NCI-H1436 treated with DMSO at 0.1 percent for 48 hours (cell line): Measurements from ENCODE around the gene GALR2.

ENCODE experiments used
- DNase-seq: peaks from one replicate; lab custom pipeline; 2025; lab: John Stamatoyannopoulos, UW

Gene GALR2

DNA sequence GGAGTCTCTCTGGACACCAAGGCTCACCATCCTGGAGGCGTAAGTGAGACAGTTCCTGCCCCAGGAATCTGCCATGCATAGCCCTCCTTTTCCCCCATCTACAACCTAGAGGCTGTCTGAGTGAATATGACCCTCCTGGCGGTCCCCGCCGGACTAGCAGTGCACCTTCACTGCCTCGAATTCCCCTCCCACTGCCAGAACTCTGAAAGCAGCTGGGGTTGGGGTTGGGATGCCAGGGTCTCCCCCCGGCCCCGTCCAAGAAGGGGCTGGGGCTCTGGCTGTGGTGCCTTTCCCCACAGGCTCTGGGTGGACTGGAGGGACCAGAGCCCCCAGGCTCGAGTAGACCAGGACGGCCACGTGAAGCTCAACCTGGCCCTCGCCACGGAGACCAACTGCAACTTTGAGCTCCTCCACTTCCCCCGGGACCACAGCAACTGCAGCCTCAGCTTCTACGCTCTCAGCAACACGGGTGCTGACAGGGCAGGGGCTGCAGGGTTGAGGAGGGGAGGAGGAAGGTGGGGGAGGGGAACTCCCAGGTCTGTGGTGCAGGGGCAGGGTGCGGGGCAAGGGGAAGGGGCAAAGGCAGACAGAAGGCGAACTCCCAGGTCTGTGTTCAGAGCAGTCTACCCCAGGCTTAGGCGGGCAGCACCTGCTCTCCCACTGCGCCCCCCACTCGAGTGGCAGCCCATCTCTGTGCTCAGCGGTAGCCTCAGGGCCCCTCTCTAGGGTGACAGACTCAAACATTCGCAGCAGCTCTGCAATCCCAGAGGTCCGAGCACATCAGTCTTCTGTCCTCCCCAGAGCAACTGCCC, 5.6 kb downstream of the GALR2 start:
- no peak for DNase-seq

DNA sequence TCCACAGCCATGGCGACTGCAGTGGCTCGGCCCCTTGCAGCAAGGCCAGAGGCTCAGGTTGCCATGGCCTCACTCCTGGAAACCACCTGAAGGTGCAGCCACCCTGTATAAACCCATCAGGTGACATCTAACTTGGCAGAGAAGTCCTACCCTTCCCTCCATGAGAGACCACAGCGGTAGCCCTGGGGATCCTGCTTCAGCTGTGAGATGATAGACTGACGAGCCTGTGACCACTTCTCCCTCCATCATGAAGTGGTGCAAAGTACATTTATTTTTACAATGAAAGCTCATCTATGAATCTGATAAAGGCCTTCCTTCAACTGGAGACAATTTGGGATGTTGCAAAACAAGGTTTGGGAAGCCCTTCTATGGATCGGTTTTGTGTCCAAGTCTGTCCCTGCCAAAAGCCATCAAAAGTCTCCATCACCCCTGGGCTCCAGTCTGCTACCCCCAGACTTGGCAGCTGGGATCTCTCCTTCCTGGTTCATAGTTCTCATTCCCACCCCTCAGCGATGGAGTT, 6.2 kb downstream of the GALR2 start:
- no peak for DNase-seq

DNA sequence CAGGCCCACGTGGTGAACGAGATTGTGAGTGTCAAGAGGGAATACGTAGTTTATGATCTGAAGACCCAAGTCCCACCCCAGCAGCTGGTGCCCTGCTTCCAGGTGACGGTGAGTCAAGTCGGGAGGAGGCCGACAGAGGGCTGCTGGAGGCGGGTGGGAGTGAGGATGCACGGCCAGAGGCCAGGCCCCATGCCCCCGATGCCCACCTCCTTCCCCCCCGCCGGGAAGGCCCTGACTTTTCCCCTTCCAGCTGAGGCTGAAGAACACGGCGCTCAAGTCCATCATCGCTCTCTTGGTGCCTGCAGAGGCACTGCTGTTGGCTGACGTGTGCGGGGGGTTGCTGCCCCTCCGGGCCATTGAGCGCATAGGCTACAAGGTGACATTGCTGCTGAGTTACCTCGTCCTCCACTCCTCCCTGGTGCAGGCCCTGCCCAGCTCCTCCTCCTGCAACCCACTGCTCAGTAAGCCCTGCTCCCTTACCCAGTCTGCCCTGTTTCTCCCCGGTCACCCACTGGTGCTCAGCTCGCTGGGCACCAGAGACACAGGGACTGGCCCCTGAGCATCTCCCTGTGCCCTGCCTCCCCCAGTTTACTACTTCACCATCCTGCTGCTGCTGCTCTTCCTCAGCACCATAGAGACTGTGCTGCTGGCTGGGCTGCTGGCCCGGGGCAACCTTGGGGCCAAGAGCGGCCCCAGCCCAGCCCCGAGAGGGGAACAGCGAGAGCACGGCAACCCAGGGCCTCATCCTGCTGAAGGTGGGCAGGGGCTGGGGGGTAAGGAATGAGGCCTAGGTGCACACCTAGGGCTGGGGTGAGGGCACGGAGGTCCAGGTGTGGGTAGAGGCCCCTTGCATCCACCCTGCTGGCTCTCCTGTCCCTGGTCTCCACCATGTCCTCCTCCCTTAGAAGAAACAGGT, 7.0 kb downstream of the GALR2 start:
- no peak for DNase-seq

DNA sequence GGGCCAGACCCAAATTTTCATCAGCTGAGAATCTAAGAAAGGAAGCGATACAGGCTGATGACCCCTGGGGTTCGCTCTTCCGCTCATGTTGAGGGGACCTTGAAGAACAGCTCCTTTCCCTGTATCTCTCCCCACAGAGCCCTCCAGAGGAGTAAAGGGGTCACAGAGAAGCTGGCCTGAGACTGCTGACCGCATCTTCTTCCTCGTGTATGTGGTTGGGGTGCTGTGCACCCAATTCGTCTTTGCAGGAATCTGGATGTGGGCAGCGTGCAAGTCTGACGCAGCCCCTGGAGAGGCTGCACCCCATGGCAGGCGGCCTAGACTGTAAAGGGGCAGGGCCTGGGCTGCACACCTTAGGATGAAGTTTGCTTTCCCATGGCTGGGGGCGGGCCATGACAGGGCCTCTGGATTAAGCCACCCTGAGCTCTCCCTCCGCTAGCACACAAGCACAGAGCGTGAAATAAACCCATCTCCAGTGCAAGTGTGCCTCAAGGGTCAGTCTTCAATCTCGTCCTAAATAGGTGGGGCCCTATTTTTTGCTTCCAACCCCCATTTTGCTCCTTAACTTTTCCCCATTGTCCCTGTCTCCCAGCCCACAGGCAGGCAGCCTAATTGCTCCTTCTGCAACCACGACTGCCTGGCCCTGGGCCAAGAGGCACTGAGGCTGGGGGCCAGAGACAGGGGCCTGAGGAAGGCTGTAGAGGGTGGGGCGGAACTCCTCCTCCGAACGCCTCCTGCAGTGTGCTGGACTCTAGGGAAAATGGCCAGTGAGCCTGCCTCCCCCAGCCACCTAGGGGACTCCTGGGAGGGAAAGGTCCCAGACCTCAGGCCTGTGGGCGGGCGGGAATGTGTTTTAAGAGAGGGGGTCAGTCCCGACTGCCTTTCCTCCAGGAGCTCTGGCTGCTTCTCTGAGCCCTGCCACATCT, 8.0 kb downstream of the GALR2 start:
- DNase-seq = no peak

DNA sequence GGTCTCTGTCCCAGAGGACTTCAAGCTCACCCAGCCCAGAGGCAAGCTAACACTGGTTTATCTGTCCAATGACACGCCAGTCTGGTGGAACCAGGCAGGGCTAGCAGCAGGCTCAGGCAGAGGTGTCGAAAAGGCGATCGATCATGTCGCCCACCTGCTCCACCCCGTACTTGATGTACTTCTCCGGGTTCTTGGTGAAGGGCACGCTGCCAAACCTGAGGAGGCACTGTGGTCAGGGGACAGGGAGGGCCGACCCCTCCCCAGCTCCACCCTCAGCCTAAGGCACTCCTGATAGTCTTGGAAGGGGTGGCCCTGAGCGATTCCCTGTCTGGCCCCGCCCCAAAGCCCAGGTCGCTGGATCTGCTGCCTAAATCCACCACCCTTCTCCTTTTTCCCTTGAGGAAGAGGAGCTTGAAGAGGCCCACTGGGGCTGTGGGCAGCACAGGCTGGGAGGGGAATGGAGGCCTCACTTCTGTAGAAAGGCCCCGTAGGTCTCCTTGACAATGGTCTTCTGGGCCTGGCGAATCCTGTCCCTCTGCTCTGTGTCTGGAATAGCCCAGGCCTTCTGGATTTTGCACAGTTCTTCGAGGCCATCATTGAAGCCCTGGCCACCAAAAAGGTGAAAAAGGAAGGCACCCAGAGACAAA, 9.1 kb downstream of the GALR2 start:
- no peak for DNase-seq

DNA sequence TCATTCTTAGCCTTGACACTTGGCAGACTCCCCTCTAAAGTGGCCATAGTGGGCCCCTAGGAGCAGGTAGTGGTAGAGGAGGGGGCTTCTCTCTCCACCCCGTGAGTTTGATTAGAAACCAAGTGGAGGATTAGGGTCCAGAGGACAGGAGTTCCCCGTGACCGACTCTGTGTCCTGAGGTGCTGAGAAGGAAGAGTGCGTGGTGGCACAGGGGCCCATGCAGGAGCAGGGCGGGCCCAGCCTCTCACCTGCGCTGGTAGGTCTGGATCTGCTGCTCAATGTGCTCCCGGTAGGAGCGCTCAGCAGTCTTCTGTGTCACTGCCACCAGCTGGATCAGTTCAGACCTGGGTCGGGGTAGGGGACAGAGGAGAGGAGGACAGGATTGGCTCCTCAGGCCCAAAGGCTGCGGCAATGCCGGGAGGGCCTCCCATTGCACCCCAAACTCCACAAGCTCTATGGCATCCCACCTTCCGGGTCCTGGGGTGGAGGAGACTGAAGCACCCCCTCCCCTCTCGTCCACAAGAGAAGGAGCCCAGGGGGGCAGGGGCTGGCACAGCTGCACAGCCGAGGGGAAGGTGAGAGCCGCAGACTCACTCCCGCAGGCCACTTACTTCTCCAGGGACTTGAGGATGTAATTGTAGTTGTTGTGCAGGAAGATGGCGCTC, 10.6 kb downstream of the GALR2 start:
- DNase-seq = no peak

DNA sequence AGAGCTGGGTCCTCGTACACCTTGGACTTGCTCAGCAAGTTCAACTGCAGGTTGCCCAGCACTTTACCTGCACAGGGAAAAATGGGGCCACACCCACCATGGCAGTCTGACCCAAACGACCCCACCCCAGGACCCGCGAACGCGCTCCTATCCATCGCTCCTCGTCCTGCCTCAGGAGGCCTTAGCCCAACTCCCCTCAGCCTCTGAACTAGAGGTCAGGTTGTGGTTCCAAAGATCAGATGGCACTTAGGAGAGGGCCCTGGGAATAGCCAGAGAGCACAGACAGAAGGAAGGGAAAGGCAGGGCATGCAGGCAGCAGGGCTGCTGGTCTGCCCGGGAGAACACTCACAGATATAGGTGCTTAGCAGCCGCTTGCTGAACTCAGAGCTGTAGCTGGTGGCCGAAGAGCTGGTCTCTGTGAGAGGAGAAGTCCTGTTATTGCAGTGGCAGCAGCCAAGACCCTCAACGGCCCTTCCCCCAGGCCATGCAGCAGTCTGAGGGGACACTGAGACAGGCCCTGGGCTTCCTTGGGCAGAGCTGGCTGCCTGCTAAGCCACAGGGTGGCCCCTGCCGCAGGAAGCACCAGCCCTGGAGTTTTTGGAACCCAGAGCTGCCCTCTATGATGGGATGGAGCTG, 11.3 kb downstream of the GALR2 start:
- DNase-seq = no peak

DNA sequence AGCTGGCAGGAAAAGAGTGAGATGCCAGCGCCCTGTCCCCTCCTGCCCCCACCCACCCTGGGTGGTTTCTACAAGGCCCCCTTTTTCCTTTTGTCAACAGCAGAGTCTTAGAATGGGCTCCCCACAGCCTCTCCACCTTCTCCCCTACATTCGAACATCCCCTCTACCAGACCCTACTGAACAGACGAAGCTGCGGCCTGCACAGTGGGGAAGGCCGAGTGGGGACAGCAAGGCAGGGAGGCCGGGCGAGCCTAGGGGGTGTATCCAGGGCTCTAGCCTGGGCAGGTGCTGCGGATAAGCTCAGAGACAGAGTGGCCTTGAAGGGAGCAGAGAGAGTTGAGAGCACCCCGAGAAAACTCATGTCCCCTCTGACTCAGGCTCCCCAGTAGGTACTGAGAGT, 11.8 kb downstream of the GALR2 start:
- no peak for DNase-seq

DNA sequence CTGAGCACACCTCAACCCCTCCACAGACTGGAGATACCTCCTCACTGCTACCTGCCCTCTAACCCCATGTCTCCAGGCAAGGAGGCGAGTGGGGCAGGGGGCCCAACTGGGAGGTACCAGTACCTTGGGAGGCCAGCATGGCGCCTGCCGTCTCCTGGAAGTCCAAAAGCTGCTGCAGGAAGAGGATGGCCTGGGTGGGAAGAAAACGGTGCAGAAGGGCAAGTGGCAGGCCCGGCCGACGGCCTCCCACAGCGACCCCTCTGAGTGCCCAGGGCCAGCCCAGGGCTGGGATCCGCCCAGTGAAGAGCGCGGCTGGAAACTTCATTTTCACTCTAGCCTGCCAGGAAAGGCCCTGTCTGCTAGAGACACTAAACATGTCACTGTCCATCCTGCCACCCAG, 12.9 kb downstream of the GALR2 start:
- no peak for DNase-seq

DNA sequence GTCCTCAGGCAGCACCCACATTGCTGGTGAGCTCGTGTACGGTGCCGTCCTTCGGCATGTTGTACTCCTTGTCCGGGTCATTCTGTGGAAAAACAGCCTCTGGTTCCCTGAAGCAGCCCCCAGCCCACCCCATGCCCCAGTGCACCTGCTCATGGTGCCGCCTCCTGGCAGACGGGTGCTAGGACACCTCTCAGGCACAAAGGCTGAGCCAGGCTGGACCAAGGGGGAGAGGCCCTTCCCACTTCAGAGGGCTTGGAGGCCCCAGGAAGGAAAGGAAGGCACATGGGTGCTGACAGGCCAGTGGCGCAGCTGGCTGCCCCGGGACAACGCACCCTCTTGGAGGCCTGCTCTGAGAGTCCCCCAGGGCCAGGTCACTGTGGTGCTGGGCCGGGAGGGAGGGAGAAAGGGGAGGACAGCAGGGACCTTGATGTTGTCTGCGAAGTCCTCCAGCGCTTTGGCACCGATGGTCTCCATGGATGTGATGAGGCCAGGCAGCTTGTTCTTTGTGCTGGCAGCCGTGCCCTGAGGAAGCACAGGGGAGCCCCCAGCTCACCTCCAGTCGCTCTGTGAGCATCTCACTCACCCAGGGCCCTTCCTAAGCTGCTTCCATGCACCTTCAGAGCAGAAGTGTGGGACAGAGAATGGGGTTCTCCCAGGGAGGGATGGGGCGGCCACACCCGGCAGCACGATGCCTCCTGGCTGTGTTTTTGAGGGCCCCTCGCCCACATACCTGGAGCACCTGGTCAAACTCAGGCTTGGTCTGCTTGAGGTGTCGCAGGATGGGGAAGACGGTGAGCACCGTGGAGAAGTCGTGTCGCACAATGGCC, 13.7 kb downstream of the GALR2 start:
- no peak for DNase-seq

DNA sequence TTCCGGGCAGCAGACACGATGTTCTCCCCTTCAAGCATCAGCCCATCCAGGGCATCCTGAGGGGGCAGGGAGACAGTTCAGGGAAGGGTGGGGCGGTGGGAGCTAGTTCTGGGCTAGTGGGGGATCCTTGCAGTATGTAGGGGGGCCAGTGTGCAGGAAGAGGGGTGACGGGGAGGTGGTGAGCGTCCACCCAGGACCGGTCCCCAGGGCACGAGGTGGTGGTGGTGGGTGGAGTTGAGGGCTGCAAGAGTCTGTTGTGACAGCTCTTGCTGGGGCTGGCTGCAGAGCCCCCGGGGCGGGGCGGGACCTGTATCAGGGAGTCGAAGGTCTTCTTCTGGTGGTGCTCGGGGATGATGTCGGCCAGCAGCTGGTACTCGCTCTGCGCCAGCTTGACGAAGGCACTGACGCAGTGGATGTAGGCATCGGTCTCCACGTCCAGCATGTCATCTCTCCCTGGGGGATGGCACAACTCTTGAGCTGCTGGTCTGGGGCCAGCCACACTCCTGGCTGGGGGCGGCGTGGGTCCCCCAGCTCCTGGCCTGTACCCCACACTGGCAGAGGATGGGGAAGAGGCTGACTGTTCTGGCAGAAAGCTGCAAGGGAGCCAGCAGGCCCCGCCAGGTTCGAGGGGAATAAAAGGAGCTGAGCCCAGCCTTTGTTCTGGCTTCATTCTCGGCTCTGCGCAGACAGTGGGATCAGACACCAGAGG, 14.4 kb downstream of the GALR2 start:
- no peak for DNase-seq

DNA sequence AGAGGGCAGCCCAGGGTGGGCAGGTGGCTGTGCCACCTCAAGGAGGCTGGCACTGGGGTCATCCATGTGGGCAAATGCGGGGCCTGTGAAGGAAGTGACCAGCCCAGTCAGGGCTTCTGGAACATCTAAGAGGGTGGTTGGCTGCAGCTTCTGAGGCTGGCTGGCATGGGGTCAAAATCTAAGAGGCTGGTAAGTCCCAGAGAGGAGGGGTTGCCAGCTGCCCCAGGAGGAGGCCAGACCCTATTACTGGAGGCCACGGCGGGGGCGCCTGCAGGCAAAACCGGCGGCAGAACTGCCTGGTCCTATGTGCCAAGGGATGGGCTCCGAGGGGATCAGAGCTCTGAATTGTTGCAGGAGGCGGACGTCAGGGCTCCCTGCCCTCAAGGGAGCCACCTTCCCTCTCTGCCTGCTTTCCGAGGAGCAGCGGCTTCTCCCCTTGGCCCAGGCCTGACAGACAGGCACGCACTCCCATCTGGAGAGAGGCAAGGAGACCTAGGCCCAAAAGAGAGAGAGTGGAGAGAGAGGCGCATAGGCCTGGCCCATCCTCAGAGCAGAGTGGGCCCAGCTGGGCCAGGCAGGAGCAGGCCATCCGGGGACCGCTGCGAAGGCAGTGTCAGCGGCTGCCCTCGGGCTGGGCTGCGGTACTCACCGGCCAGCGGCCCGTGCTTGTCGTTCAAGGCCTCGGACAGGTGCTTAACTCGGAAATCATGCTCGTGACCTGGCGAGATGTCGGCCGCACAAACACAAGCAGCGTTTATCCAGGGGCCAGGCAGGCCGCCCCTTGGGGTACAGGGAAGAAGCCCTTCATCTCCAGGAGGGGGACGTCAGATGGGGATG, 15.3 kb downstream of the GALR2 start:
- DNase-seq = no peak

DNA sequence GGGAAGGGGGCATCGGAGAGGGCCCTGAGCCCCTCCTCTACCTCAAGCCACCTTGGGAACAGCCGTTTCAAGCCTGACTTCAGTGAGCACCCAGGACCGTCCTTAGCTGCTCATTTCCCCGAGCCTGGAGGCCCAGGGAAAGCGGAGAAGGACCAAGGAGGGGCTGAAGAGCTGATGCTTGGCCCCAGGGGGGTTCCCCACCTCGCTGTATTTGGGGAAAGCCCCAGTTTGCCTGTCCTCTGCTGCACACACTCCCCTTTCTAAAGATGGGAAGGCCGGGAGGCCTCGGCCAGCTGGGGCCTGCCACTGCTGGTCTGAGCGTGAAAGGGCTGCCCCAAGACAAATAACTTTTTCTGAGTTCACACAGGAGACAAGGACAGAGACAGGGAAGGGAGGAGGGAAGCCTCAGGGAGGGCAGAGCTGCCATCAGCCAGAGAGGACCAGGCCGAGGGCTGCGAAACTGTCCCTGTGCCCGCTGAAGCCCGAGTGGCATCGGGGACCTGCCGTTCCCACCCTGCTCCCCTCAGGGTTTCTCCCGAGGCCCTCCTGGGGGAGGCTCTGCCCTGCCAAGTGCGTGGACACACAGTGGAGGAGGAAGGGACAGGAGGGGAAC, 16.0 kb downstream of the GALR2 start:
- DNase-seq = no peak

DNA sequence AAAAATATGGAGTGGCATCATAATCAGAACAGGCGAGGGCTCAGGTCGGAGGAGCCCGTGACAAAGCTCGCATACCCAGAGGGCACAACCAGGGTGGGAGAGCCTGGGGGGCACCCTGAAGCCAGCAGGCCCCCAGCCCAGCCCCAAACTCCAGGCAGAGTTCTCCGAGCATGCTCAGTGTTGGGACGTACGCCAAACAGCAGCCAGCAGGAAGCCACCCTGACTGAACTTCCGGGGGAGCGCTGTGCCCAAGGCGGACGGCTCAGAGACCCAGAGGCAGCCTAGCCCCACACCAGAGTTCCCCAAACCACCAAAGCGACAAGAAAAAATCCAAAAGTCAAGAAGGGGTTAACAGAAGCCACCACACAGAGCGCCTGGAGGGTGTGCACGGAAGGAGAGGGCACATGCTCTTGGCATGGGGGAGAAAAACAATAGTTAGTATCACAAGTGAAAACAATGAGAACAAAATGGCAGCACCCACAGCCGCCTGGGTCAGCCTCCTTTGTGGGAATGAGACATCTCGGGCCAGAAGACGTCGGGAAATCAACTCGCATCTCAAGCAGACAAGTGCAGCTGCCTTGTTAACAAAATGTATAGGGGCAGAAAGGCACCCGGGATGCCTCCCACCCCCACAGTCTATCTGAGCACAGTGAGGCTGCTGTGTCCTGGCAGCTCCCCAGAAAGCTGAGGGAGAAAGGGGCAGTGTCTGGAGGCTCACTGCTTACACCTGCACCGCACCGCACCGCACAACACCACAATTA, 17.1 kb downstream of the GALR2 start:
- no peak for DNase-seq

DNA sequence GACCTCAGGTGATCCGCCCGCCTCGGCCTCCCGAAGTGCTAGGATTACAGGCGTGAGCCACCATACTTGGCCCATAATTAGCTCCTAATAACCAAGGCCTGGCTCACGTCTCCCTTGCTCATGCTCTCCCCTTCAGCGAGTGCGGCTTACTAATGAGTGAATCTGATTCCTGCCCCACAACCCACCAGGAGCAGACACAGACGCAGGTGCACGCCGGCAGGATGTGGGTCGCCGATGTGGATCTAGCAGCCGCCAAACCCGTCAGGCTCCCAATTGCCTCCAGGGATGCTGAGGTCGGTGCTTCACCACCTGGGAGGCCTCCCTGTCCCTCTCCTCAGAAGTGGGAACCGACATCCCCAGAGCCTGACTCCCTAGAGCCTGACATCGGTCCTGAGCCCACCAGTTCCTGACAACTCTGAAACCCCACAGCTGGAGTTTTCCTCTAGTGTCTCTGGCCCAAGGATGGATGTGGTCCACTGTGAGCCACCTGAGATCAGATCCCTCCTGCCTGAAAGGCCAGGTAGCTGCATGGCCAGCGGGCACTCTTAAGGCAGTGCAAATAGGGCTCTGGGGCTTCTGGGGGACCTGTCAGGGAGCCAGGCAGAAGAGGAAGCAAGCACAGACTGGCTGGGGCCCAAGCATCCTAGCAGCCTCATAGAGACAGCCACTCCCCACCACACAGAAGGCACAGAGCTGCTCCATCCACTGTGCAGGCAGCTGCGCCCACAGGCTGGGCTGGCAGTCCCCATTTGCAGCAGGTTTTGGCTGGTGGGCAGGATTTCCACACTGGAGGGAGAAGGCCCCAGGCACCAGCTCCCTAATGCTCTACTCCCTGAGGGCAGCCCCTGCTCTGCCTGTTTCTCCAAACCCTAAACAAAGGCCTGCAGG, 18.2 kb downstream of the GALR2 start:
- no peak for DNase-seq

DNA sequence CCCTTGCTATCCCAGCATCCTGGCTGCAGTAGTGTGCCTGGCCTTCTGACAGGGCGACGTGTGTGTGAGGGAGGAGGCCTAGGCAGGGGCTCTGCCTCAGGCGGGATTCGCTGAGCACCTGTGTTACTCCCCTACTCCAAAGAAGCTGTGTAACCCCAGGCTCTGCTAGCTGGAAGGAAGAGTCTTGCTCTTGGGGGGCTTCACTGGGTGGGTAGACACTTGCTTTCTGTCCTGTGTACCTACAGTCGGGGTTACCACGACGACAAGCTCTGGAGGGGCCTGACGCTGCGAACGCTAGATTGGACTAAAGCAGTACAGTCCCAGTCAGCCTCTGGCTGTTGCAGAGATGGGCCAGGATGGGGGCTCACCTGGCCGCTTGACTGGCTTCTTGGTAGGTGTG, 19.5 kb downstream of the GALR2 start:
- DNase-seq = no peak
